Aorta (tissue), 5 donors: ENCODE results near the gene GMNC. TPM values are rescaled to one million over a fixed set of nuclear protein-coding genes. Genes with fewer than 3 reads are reported as not detected.

Experiments
- ATAC-seq: fragments of 200-7000 bp; cut with Tn5 transposase; one replicate; pipeline ENCODE4 v1.9.1; 2022; ENCODE audit warnings: moderate library complexity; ENCODE audit not compliant: low FRiP score
- DNase-seq, 2 donors: peaks; one replicate each; pipeline ENCODE4 v3.0.0-alpha.2; 2020
- H3K27ac ChIP-seq, 2 donors: one replicate each; pipeline ENCODE4 v1.5.1; 2013; ENCODE audit warnings: low read length in 2 of 2, mild to moderate bottlenecking in 2 of 2, moderate library complexity in 2 of 2, control low read depth in 1 of 2, inconsistent platforms in 1 of 2, low read depth in 1 of 2
- H3K27me3 ChIP-seq, 2 donors: one replicate each; pipeline ENCODE4 v1.6.1; 2013; ENCODE audit warnings: control low read depth in 1 of 2, low read length in 1 of 2, mild to moderate bottlenecking in 1 of 2, moderate library complexity in 1 of 2; ENCODE audit not compliant: insufficient read depth in 2 of 2, control insufficient read depth in 1 of 2
- H3K36me3 ChIP-seq, 2 donors: one replicate each; pipeline ENCODE4 v1.6.1; 2013; ENCODE audit warnings: control low read depth in 1 of 2, low read length in 1 of 2, mild to moderate bottlenecking in 1 of 2; ENCODE audit not compliant: insufficient read depth in 2 of 2, control insufficient read depth in 1 of 2
- H3K4me1 ChIP-seq, 2 donors: one replicate each; pipeline ENCODE4 v1.6.1; 2013; ENCODE audit warnings: low read length in 2 of 2, control low read depth in 1 of 2, mild to moderate bottlenecking in 1 of 2, moderate library complexity in 1 of 2; ENCODE audit not compliant: insufficient read depth in 2 of 2, control insufficient read depth in 1 of 2
- H3K4me3 ChIP-seq, 2 donors: one replicate each; pipeline ENCODE4 v1.5.1; 2013; ENCODE audit warnings: low read length in 2 of 2, control low read depth in 1 of 2, mild to moderate bottlenecking in 1 of 2
- H3K9me3 ChIP-seq: one replicate; pipeline ENCODE4 v1.6.1; 2013; ENCODE audit warnings: mild to moderate bottlenecking, low read length; ENCODE audit not compliant: control insufficient read depth
- WGBS, 2 donors: extraction: QIAGEN DNeasy Blood & Tissue Kit; methylation state at CpG; one replicate each; pipeline ENCODE4 v1.1.7; 2013; 5-methylcytosine and 5-hydroxymethylcytosine counted together
- intact Hi-C, 2 donors: fragments of 100-400 bp; cut with DNase I; formaldehyde crosslinking; loops; one replicate each; pipeline versions ENCODE4 v1.14.2 to v1.15.0; 2022
- long read RNA-seq, 2 donors: library from polyadenylated mRNA; unstranded; transcript quantifications; one replicate each; pipeline ENCODE4 v2.0.0, GENCODE V29; 2020 to 2021
- polyA plus RNA-seq, 2 donors: library from polyadenylated mRNA; stranded (reverse); fragments of 200-250 nt; gene quantifications; one replicate each; pipeline ENCODE4 v1.2.3, GENCODE V29; 2013
- total RNA-seq, 2 donors: library from RNA; stranded (reverse); fragmentation: NEBNext Ultra II Directional; extraction: Animal tissue kit (Norgen Biotek cat#: 25700); gene quantifications; one replicate each; pipeline ENCODE4 v1.2.1, GENCODE V29; 2021
- donor health status: healthy with polysubstance abuse.
- donor health status: Bipolar disorder and iron deficiency.
- donor health status: DM: no; HTN: no; CAD: no.
- donor health status: DM: no; HTN: no; CAD: no.
- donor health status: DM: yes; HTN: yes; CAD: no.

GMNC gene
- total RNA-seq (not detected), polyA plus RNA-seq (not detected)
- long read RNA-seq, donor 1, result 0 reads
- long read RNA-seq, donor 2, result 0 reads

GRCh38 chr3:190862209-190863118 is at the start of gene GMNC:
Gene GMNC, minus strand, starts transcription at chr3:190862694. Its CDS starts 79 bp downstream, at chr3:190862615.
- Histone ChIP-seq H3K4me1 (no peaks in the 10 kb centered on the region), H3K27me3 (no peaks in the 10 kb centered on the region), H3K9me3 (no peaks in the 10 kb centered on the region), H3K27ac (no peak within 1 kb of the TSS), H3K36me3 (no peaks in the 10 kb centered on the region), H3K4me3 (peak within 1 kb of the TSS; percentile 8 to 87)
- 2 to 3% methylated on average over 56 to 58 of the region's 58 CpGs for WGBS, 2 donors
- intact Hi-C loops, result no loop called here
- peak; percentile 92 for ATAC-seq
- peak; percentile 88 to 93 for DNase-seq

DNA sequence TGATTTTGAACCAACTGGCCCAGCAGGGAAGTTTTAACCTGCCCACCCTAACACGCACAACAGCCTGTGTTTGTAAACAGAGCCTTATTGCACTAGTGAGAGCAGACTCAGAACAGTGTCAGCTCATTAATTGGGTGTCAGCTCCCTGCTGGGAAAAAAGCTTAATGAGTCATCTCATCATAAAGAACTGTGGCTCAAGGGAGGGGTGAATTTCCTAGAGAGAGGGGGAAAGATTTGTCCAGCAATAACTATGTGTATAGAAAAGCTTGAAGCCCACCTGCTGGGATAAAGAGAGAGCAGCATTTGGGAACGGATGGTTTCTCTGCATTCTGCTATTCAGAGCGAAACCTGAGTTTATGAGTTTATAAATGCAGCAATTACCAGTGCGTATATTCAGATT is 48.9 kb upstream of the GMNC start:
- no peaks in the 10 kb centered on the region for H3K9me3 ChIP-seq
- no peak for DNase-seq
- intact Hi-C loops, result no loop called here
- H3K4me3 ChIP-seq, result no peak overlapping the region
- no peak overlapping the region for H3K27ac ChIP-seq
- ATAC-seq, result no peak
- H3K27me3 ChIP-seq, result no peaks in the 10 kb centered on the region
- WGBS, 2 donors, result 46 to 51% methylated on average over 4 of the region's 4 CpGs
- no peaks in the 10 kb centered on the region for H3K4me1 ChIP-seq
- no peaks in the 10 kb centered on the region for H3K36me3 ChIP-seq

DNA sequence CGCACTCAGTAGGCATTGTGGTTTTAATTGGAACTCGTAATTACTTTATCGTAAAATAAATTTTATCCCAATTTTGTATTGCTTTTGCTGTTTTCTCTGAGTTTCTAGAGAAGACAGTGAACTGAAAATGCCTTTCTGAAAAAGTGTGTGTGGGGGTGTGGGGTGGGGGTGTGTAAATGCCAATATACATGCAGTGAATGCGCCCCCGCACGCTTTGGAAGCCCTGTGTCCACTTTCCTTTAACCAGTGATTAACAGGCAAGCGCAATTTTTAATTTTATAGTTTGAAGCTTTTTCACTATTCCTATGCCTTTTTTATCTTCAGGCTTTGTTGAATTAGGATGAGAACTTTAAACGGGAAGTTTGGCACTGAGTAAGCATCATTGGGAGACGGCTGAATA is 47.4 kb upstream of the GMNC start:
- DNase-seq, result no peak
- Histone ChIP-seq H3K27ac (no peak overlapping the region), H3K4me1 (no peaks in the 10 kb centered on the region), H3K27me3 (no peaks in the 10 kb centered on the region), H3K36me3 (no peaks in the 10 kb centered on the region), H3K9me3 (no peaks in the 10 kb centered on the region), H3K4me3 (no peak overlapping the region)
- no peak for ATAC-seq
- intact Hi-C loops, result no loop called here
- WGBS, 2 donors, result 84 to 87% methylated on average over 9 of the region's 9 CpGs

GRCh38 chr3:190903156-190903555 is 40.7 kb upstream of the GMNC start:
- H3K9me3 ChIP-seq, result no peaks in the 10 kb centered on the region
- H3K27ac ChIP-seq, result no peak overlapping the region
- DNase-seq (no peak), ATAC-seq (no peak)
- WGBS, 2 donors, result 52 to 53% methylated on average over 1 of the region's 1 CpG
- no peaks in the 10 kb centered on the region for H3K4me1 ChIP-seq
- H3K36me3 ChIP-seq, result no peaks in the 10 kb centered on the region
- no peak overlapping the region for H3K4me3 ChIP-seq
- no peaks in the 10 kb centered on the region for H3K27me3 ChIP-seq
- intact Hi-C loops, result no loop called here

- Histone ChIP-seq H3K4me1 (no peaks in the 10 kb centered on the region), H3K27ac (no peak overlapping the region), H3K27me3 (no peaks in the 10 kb centered on the region), H3K4me3 (no peak overlapping the region), H3K36me3 (no peaks in the 10 kb centered on the region), H3K9me3 (no peaks in the 10 kb centered on the region)
- DNase-seq (no peak), ATAC-seq (no peak)
- WGBS, 2 donors, result 61 to 88% methylated on average over 2 of the region's 2 CpGs
- intact Hi-C loops, result no loop called here
These were observed 39.8 kb upstream of the GMNC start for GRCh38 chr3:190902292-190902691.

DNA sequence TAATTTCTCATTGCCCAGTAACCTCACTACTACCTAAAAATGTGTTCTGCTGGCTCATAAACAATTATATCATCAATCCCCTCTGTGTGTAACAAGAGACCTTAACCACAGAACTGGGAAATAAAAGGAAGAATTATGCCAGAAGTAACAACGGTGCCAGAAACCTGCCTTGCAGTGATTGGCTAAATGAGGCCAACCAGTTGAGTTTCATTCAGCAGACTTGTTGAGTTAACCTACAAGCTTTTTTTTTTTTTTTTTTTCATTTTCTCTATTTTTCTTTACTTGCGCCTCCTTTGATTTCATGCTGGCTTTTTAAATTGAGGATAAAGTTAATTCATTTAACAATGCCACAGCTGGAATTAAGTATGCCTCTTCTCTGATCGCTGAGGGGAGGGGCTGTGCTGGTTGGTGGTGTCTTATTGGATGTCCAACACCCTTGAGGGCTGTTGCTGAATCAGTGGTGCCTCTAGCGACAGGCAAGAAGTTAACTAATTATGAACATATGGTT is 30.0 kb upstream of the GMNC start:
- ATAC-seq, result no peak
- H3K4me3 ChIP-seq, result no peak overlapping the region
- no peaks in the 10 kb centered on the region for H3K36me3 ChIP-seq
- H3K4me1 ChIP-seq, result no peaks in the 10 kb centered on the region
- intact Hi-C loops, result no loop called here
- peaks cover 4% of the 10 kb centered on the region for H3K9me3 ChIP-seq
- H3K27me3 ChIP-seq, result no peaks in the 10 kb centered on the region
- DNase-seq, result no peak
- 73 to 74% methylated on average over 4 of the region's 4 CpGs for WGBS, 2 donors
- H3K27ac ChIP-seq, result no peak overlapping the region

- intact Hi-C loops, result no loop called here
- Histone ChIP-seq H3K4me3 (no peak overlapping the region), H3K36me3 (no peaks in the 10 kb centered on the region), H3K27me3 (no peaks in the 10 kb centered on the region), H3K4me1 (no peaks in the 10 kb centered on the region), H3K27ac (no peak overlapping the region), H3K9me3 (no peaks in the 10 kb centered on the region)
- DNase-seq (no peak), ATAC-seq (no peak)
- WGBS, 2 donors, result 79 to 82% methylated on average over 5 of the region's 5 CpGs
These were observed 24.5 kb upstream of the GMNC start for GRCh38 chr3:190886945-190887344.

DNA sequence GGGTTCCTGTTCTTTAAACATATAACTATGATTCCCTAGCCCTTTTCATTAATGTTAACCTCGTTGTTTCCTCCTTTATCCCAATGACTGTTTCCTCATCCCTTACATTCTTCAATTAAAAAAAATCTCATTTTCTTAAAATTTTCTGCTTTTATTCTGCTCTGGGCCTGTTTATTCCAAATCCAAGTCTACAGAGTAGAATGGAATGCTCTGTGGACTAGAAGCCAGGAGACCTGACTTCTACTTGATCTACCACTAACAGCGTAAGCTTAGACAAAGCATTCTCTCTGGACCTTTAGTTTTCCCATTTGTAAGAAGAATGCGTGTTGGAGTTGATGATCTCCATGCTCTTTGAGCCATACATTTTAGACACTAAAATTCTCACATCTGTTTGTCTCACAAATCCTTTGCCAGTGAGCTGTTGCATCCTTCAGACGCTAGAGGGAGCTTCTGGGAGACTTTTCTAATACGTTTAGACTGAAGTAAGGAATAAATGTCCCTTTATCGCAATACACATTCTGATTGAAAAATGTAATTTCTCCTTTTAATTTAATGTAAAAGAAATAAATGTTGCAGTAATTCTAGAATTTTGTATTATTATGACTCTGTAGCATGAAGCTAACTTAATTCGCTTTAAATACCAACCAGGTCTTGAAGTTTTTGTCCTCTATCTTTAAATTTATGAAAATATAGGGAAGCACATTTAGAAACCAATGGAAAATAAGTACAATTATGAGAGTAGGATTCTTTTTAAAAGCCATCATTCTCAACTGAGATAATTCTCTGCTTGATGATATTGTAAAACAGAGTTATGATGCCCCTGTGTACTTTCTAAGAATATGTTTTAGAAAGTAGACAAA is 21.7 kb upstream of the GMNC start:
- Histone ChIP-seq H3K4me1 (no peaks in the 10 kb centered on the region), H3K27me3 (no peaks in the 10 kb centered on the region), H3K27ac (no peak overlapping the region), H3K4me3 (no peak overlapping the region), H3K36me3 (no peaks in the 10 kb centered on the region), H3K9me3 (no peaks in the 10 kb centered on the region)
- DNase-seq (no peak), ATAC-seq (no peak)
- intact Hi-C loops, result loop anchor here (2.0 to 5.0 kb wide), 2 partner anchors 167 to 168 kb away; no protein-coding TSS in a partner anchor
- 29 to 32% methylated on average over 7 of the region's 7 CpGs for WGBS, 2 donors
